IPS-11a (cell line): ENCODE measurements around the gene GNB1L.

Source experiments
- H3K4me3 ChIP-seq: one replicate; pipeline ENCODE4 v1.5.1; 2013; ENCODE audit warnings: low read depth, low read length, control low read depth

The GNB1L gene

DNA sequence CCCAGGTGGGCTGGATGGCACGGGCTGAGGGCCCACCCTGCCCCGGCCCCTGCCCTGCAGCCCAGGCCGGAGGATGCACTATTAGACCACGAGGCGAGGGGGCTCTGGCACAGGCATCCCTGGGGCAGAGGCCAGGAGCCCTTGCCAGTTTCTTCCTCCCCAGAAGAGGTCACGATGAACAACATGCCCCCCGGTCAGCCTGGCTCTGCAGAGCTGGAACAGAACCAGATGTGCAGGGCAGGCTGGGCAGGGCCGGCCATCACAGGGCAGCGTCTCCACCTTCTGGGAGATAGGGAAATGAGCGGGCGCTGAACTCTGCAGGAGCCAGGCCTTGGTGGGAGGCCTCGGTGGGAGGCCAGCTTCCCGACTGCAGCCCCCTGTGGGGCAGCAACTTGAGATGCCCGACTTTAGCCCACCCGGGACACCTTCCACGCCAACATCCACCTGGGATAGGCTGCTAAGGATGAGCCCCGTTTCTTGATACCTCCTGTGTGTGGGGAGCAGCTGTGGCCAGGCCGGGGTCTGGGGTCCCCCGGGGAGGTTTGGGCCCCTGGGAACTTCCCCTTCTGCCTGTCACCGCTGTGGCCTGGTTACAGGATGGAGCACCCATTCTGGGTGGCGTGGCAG, 21.8 kb upstream of the GNB1L start:
- no peak overlapping the region for H3K4me3 ChIP-seq

DNA sequence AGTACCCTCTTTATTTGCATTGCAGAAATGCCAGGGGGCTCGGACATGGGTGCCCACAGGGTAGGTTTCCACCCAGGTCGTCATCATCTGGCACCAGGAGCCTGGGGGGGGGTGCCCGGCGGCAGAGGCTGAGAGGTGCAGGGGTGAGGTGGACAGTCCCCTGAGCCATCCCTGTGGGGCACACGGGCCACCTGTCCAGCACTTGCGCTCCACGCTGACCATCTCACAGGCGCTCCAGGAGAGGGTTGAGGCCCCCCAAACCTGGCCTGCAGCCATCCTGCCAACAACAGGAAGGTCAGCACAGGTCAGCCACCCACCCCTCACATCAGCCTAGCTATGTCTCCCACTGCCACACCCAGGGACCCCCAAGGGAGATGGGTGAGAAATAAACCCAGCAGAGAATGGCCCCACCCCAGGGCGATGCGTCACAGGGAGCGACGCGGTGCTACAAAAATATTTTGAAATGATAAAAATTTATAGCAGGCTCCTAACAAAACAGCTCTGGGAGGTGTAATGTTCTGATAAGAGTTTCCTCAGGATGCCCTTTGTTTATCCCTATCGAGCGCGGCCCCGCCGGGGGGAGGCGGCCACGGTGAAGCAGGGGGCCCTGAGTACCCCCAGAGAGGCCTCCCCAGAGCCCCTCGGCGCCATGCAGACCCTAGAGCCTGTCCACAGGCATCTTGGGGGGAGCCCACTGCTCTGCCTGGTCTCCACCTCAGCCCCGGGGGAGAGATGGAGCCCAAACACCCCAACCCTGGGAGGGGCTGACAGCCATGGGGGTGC, 21.0 kb upstream of the GNB1L start:
- H3K4me3 ChIP-seq: no peak overlapping the region

DNA sequence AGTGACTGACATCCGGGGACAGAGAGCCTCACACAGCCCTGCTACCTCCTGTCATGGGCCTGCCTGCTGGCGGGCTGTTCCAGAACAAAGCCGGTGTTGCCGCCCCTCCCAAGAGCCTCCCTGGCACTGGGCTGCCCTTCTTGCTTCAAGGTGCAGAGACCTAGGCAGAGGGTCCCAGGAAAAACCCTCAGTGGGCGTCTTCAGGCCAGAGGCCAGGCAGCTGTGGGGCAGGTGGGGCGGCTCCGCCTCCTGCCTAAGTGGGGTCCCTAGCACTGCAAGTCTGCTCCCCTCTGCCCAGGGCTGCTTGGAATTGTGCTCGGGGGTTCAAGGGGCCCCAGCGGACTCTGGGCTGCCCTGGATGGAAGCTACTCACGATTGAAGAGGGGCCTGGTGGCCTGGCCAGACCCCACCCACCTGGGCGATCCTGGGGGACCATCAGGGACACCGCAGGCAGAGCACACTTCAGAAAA, 20.4 kb upstream of the GNB1L start:
- no peak overlapping the region for H3K4me3 ChIP-seq

DNA sequence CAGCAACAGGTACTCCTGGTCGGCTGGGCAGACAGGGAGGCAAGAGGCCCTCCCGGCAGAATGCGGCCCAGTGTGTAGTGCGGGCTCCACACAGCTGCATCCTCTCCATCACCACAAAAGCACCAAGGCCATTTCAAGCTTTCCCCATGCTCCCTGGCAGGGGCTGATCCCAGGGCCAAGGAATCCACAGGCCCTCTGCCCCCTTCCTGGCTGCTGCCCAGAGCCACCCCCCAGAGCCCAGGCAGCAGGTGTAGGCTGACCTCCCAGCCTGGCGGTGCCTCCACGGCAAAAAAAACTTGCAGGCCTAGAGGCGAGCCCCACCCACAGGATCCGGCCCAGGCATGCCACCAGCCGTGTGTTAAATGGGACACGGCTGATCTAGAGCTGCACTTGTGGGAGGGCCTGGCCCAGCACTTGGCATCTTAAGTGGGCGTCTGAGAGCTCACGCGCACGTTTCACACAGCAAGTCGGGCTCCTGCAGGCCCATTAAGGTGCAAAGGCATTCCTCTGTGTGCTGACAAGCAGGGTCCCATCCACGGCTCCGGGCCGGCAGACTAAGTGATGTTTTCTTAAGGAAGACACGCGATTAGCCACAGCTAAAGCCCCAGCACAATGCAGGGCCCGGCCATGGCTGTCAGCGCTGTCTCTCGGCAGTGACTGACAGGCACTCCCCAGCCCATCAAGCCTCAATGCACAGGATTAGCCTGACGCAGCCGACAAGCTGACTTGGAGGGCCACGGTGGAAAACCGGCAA, 19.8 kb upstream of the GNB1L start:
- H3K4me3 ChIP-seq: no peak overlapping the region

GRCh38 chr22:19873960-19874306, 19.3 kb upstream of the GNB1L start:
- H3K4me3 ChIP-seq: no peak overlapping the region

- H3K4me3 ChIP-seq: no peak overlapping the region
Observed at GRCh38 chr22:19873138-19873959, 18.7 kb upstream of the GNB1L start.

GRCh38 chr22:19872779-19873137, 18.1 kb upstream of the GNB1L start:
- no peak overlapping the region for H3K4me3 ChIP-seq

DNA sequence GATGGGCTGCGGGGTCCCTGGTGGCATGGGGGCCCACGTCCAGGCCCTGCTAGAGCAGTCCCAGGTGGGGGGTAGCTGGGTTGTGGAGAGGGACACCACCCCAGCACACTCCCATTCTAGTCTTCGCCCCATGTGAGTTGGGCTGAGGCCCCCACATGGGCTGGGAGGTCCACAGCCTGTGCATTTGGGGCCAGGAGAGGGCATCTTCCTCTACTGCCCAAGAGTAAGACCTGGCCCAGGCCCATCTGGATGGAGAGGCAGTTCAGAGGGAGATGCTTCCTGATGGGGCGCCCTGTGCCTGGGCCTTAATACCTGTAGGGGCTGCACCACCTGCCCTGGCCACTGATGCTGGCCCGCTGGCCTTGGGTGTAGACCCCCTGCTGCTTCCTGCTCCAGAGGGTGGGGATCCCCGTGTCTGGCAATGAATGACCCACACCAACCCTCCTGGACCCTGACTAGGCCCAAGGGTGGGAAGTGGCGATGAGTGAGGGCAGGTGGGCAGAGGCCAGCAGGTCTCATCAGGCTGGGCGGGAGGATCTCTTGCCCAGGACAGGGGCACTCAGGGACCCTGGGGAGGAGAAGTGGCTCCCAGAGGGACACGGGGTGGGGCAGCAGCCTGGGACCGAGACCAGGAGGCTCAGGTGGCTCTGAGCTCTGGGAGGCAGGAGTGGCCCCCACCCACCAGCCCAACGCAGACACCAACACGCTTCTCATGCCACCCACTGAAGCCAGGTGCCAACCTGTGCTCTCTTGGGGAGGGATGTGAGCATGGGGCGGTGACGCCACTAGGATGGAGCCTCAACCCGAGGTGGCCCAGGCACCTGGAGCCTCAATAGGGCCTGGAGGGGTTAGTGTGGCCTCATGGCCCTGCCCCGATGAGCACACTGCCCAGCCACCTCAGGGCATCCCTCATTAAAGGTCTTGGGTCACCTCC, 17.4 kb upstream of the GNB1L start:
- H3K4me3 ChIP-seq: no peak overlapping the region

DNA sequence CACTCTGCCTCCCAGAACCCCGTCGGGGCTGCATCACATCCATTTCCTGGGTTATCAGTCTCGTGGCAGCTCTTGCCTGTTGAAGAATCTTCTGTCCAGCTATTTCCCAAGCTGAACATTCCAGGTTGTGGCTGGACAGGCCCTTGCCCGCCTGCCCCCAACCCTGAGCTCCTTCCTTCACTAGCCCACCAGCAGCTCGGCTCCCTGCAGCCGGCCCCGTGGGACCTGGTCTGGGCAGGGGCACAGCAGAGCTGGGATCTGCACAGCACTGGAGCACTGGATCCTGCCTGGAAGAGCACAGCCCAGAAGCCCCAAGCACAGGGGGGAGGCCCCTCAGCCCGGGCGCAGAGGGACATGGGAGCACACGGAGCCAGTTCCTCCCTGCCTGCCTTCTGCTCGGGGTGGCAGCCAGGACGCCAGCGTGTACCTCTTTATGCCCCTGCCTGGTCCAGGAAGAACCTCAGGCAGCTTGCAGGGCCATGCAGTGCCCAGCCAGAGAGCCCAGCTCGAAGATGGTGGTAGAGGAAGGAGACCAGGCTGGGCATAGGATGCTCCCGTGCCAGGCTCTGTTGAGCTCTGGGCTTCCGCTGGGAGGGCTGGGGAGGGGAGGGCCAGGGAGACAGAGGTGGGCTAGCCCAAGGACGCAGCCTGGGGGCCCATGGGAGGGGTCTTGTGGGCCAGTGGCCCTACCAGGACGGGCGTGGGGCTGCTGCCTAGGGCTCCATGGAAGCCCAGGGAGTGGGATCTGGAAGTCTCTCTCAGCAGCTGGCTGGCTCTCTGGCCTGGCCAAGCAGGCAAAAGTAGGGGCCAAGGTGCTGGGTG, 16.6 kb upstream of the GNB1L start:
- H3K4me3 ChIP-seq: no peak overlapping the region

- H3K4me3 ChIP-seq: no peak overlapping the region
Observed at GRCh38 chr22:19870153-19871022, 15.7 kb upstream of the GNB1L start.

DNA sequence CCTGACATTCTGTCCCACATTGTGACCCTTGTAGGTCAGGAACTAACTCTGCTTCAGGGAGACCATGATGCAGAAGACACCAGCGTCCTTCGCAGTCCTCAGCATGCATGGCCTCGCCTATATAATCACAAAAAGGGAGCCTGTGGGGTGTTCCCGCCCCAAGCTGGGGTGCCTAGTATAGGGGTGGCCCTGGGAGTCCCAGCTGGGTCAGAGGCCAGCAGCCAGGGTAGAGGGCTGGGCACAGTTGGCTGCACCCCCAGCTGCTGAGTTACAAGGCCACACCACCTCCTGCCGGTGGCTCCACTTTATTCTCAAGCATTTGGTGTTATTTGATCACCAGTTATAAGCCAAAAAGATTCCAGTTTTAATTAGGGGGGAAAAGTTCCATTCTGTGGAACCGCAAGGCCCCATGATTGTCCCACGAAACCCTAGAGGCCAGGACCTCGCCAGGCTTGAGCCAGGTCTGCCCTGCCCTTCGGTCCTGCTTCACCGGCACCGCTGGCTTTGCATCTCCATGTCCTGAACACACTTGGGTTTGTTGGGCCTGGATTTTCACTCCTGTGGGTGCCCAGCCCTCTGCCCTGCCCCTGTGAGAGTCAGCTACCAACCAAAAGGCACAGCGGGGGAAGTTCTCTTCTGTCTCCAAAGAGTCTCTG, 15.0 kb upstream of the GNB1L start:
- H3K4me3 ChIP-seq: no peak overlapping the region

GRCh38 chr22:19868773-19869471, 14.2 kb upstream of the GNB1L start:
- H3K4me3 ChIP-seq: no peak overlapping the region

DNA sequence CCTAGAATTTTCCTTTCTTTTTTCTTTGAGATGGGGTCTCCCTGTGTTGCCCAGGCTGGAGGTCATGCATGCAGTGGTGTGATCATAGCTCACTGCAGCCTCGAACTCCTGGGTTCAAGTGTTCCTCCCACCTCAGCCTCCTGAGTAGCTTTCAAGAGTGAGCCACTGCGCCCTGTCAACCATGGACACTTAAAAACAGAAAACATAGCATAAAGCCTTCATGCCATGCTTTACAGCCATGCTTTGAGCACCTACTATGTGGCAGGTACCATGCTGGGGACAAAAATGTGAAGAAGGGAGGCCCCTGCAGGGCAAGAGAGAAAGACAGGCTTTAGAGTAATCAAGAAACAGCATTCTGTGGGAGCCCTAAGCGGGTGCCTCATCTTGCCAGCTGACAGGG, 13.7 kb upstream of the GNB1L start:
- no peak overlapping the region for H3K4me3 ChIP-seq

DNA sequence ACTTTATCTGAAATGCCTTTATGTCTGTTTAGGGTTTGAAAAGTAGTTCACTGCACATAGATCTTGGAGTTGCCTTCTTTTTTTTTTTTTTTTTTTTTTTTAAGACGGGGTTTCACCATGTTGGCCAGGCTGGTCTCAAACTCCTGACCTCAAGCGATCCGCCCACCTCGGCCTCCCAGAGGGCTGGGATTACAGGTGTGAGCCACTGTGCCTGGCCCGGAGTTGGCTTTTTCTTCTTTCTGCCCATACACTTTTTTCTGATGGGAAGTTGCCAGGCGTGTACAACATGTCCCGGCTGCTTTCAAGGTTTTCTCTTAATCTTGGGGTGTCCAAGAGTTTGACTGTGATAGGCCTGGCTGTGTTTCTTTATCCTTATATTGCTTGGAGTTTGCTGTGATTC, 12.9 kb upstream of the GNB1L start:
- H3K4me3 ChIP-seq: no peak overlapping the region

- H3K4me3 ChIP-seq: no peak overlapping the region
Observed at GRCh38 chr22:19866665-19867009, 12.0 kb upstream of the GNB1L start.

DNA sequence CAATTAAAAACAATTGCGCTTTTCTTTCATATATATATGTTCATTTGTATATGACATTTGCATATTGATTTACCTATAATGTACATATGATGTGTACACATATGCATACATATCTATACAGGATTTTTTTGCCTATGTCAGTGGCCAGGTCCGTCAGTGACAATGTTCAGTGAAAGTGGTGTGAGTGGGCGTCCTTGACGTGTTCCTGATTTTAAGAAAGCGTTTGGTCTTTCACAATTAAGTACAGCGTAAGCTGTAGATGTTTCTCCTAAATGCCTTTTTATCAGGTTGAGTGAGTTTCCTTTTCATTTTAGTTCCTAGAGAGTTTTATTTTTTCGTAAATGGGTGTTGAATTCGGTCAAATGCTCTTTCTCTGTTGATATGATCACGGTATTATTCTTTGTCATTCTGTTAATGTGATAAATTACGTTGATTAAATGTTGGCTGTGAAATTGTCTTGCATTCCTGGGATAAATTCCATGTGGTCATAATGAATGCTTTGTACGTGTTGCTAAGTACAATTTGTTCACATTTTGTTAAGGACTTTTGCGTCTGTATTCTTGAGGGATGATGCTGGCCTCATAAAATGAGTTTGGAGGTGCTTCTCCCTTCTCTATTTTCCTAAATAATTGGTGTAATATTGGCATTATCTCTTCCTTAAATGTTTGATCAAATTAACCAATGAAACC, 10.6 kb upstream of the GNB1L start:
- H3K4me3 ChIP-seq: no peak overlapping the region
